Cerebellar nuclear complex (tissue), 1 donor: ENCODE data around the gene MEF2A.

Source experiments
- DNase-seq, 2 experiments: peaks; one replicate each; lab custom pipeline; 2025; lab: John Stamatoyannopoulos, UW

The MEF2A gene

DNA sequence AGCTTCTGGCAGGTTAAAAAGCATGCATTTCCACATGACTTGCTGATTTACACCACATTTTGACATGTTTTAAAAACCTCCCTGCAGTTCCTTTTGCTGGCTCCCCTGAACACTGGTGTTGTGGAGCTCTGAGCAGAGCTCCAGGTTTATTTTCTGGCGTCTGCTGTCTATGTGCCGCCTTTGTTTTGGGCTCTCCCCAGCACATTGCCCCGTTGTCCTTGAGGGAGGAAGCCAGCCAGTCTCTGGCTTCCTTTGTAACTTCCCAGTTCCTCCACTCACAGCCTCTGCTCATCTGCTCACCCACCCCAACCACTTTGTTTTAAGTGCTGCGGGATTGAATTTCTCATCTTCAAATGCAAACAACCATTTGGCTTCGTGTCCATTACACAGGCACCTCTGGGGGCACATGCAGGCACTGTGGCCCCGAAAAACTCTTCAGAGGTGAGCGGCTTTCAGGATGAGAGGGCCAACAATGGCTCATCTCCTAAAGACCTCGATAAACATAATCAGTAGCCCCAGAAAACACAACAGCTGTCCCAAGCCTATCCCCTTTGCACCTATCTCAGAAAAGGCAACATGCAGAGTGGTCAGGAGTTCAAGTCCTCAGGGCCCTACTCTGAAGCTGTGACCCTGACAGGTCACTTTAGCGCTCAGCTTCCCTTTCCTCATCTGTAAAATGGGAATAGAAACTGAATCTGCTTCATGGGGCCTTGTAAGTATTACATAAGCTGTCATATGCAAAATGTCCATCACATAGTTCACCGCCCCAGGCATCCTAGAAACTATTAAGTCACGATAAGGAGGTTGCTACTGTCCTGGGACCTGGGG lies 1.3 kb upstream of the MEF2A start:
- DNase-seq = peak in 1 of 2 experiments; percentile 62

DNA sequence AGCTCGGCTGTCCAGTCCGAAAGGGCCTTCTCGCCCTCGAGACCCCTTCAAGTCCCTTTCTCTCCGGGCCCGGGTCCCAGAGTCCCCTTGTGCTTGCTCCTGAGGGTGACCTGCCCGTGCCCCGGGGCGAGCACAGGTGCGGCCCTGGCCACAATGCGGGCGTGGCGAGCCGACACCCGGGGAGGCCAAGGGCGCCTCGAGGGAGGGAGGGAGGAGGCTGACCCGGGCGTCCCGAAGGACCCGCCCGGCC lies 810 bp upstream of the MEF2A start:
- DNase-seq = no peak

DNA sequence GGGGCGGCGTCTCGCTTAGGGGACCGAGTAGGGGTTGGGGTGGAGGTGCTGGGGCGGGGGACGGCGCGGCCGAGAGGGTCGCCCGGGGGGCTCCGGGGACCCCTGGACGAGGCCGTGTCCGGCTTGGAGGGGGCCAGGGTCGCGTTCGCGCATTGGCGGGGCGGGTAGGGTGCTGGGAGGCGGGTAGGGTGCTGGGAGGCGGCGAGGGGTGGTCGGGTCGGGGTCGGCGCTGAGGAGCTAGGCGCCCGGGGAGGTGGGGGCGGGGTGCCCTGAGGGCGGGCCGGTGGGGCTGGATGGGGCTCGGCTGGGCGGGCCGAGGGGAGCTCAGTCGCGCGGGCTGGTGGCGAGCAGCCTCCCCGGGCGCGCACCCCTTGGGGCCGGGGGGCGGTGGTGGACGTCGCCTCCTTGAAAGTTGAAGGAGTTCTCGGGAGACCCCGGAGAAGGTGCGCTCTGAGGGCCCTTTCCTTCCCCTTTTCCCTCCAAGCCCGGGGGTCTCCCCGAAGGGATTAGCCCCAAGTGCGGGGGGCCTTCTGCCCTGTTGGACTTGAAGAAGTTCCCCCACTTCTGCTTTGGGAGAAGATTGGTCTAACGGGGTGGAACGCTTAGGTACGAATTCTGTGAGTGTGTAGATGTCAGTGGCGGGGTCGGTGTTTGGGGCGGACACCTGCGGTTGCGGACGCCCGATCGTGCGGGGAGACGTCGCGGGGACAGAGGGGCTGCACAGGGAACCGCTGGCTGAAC lies 543 bp downstream of the MEF2A start:
- no peak for DNase-seq

DNA sequence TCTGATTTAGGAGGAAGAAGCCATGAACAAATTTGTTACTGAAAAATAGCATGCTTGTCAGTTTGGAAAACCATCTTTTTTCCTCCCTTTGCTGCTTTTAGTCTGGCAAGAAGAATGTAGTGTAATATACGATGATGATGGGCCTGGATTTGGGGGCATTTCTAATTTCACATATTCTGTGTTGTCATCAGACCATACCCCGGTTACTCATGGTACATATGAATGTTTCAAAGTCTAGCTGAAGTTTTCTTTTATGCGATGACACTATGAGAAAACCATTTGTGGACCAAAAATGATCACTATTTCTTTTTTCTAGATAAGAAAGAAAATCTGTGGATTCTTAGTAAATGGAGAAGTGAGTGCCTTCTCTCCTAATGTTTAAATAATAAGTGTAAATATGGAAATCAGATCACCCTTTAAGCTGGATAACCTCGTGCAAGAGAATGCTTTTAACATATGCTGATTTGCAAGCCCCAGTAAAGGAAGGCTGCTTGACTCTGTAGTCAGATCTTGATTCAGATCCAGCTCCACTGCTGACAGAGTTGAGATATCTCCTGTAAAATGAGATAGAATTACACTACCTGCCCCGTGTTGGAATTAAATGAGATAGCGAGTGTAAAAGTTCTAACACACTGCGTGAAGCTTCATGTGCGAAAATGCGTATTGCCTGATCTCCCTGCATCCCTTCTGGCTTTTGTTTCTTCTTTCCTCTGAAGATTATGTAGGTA lies 3.0 kb downstream of the MEF2A start:
- no peak for DNase-seq

DNA sequence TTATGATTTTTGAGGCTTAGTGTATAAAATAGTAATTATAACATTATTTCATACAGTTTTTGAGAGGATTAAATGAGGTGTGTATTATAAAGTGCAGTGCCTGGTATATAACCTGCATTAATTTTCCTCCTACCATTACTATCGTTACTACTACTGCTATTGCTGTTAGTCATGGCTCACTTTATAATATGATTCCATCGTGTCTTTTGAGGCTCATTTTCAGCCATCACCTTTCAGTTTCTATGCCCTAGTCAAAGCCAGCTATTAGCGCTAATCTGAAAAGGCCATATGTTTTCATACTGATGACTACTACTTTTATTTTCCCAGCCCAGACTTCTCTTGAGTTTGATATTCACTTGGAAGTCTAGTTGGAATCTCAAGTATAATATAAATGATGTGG lies 5.5 kb downstream of the MEF2A start:
- DNase-seq = no peak

DNA sequence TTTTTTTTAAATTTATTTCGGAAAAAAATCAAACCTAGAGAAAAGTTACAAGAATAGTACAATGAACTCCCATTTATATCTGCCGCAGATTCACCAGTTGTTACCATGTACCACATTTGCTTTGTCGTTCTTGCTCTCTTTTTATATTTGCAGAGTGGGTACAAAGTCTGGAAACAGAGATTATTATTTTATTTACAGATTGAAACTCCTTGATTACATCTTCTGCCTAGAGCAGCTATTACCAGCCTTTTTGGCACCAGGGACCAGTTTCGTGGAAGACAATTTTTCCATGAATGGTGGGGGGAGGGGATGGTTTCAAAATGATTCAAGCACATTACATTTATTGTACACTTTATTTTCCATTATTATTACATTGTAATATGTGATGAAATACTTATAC lies 8.3 kb downstream of the MEF2A start:
- DNase-seq = no peak

DNA sequence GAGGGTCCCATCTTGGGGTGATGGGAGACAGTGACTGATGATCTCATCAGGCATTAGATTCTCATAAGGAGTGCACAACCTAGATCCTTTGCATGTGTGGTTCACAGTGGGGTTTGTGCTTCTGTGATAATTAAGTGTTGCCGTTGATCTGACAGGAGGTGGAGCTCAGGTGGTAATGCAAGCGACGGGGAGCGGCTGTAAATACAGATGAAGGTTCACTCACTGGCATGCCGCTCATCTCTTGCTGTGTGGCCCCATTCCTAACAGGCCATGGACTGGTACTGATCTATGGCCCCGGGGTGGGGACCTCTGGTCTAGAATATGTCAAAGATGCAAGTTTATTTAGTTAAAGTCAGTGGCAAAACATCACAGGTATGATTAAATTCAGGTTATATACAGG lies 8.7 kb downstream of the MEF2A start:
- DNase-seq = no peak

DNA sequence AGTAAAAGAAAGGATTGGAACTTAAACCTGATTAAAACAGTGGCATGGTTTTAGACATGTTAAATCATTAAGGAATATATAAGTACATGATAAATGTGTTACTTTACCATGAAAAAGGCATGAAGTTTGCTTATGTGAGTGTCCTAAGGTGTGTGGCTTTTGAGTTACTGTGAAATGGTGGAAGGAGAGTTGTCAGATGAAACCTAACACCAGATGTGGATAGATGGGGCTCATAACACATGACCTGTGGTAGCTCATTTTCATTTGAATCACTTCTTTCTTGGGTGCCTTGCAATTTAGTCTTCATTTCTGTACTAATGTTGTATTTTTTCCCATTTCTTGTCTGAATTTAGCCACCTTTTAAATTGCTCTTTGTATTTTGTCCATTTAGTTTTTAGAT lies 13.0 kb downstream of the MEF2A start:
- no peak for DNase-seq

DNA sequence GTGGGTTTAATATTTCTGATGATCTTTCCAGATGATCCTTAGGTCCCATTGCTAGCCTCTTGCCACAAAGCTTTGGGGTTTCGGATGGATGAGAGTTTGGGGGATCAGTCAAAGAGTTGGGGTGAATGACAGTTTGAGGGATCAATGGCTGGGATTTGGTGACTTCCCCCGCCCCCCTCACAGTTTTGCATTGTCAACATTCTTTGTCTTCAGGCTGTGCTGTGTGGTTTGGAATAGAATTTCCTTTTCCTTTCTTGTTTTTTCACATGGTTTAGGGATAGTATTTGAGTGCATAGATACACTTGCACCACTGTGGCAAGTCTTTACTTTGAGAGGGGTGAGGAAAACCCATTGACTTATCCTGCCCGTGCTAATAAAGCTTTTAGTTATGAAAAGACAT lies 14.3 kb downstream of the MEF2A start:
- no peak for DNase-seq

DNA sequence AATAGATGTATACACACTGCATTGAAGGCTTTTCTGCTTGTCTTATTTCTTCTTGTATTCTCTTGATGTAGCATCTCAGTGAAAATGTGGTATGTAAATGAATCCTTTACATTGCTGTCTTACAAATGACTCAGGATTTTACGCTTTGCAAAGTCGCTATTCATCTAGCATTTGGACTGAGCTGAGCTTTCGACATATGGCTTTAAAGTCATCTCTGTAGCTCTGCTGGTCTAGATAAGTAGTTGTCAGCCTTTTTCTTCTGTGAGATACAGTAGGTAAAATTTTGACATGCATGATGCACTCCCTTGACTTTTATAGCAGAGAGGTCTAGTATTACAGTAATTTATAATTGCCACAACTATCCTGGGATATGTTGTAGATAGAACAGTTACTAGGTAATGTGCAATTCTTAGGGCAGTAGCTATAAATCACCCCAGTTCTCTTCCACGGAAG lies 16.8 kb downstream of the MEF2A start:
- DNase-seq = no peak

DNA sequence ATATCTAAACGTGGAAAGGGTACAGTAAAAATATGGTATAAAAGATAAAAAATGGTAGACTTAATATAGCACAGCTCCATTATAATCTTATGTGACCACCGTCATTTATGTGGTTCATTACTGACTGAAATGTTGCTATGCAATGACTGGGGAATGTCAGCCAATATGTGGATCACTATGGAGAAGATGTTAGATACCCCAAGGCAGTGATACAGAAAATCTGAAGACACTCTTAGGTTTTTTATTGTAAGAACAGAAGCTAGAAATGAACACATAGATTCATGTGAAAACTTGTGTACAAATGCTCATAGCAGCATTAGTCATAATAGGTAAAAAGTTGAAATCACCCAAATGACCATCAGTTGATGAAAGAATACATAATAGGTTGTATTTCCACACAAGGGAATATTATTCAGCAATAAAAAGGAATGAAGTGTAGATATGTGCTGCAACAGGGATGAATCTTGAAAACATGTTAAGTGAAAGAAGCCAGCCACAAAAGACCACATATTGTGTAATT lies 18.4 kb downstream of the MEF2A start:
- no peak for DNase-seq

DNA sequence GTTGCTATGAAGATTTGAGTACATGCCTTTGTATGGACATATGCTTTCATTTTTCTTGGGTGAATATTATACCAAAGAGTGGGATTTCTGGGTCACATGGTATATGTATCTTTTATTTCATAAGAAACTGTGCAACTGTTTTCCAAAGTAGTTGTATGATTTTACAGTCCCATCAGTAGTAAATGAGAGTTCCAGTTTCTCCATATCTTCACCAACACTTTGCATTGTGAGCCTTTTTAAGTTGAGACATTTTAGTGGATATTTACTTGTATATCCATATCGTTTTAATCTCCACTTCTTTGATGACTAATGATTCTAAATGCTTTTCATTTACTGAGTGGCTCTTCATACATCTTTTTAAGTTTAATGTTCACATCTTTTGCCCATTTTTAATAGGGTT lies 20.3 kb downstream of the MEF2A start:
- DNase-seq = no peak

DNA sequence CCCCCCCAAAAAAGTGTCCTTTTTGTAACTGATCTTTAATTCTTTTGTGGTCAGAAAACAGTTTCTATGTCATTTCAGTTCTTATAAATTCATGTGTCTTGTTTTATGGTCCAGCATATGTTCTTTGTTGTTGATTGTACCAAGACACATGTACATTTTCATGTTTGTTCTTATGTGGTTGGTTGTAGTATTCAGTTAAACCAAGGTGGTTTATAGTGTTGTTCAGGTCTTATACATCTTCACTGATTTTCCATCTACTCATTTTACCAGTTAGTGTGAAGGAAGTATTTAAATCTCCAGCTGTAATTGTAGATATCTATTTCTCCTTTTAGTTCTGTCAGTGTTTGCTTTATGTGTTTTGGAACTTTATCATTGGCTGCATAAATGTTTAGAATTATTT lies 24.0 kb downstream of the MEF2A start:
- no peak for DNase-seq

DNA sequence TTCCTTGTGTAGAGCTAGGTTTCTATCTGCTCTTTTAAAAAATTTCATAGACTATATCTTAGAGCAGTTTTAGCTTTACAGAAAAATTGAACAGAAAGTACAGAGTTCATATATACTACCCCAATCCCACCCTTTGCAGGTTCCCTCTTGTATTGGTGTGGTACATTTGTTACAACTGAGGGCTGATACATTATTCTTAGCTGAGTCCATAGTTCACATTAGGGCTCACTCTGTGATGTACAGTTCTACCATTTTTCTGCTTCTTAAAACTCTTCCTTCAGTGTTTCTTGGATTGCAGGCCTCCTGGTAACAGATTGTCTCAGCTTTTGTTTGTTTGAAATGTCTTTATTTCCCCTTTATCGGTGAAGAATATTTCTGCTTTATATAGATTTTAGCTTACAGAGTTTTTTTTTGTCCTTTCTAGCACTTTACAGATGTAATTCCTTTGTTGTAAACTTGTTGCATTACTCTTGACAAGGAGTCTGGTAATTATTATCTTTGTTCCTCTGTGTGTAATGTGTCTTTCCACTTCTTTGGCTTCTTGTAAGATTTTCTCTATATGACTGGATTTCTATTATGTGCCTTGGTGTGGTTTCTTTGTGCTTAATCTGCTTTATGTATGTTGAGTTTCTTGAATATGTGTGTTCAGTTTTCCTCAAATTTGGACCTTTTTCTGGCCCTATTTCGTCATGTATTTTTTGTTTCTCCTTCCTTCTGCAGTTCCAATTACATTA lies 25.3 kb downstream of the MEF2A start:
- DNase-seq = no peak

DNA sequence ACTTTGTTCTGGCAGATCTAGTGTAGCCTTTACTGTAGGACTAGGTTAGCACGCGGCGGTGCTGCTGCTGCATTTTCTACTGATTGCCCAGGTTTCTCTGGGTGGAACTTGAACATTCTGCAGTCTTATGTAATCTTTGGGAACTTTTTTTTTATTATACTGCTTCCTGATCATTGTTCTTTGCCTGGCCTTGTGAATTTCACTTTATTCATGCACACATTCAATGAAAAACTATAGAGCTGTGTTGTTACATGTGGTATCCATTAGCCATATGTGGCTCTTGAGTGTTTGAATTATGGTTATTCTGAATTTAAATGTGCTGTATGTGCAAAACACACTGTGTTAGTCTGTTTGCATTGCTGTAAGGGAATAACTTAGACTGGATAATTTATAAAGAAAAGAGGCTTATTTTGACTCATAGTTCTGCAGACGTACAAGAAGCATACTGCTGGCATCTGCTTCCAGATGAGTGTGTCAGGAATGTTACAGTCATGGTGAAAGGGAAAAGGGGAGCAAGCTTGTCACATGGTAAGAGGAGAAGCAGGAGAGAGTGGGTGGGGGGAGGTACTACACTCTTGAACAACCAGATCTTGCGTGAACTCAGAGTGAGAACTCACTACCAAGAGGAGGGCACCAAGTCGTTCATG lies 26.5 kb downstream of the MEF2A start:
- DNase-seq = no peak

DNA sequence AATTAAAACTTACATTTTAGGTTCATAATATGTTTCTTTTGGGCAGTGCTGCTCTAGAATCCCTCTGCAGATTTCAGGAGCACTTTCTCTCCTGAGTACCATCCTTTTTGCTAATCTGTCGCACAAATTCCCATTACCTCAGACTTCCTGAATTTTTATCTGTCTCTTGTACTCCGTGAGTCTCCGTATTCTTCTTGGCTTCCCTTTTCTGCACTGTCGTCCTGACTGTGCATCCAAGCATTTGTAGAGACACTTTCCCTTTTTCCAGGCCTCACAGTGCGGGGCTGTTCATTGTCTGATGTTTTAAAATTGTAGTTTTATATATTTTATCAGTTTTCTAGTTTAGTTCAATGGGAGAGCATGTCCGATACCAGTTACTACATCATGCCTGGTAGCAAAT lies 27.3 kb downstream of the MEF2A start:
- no peak for DNase-seq

DNA sequence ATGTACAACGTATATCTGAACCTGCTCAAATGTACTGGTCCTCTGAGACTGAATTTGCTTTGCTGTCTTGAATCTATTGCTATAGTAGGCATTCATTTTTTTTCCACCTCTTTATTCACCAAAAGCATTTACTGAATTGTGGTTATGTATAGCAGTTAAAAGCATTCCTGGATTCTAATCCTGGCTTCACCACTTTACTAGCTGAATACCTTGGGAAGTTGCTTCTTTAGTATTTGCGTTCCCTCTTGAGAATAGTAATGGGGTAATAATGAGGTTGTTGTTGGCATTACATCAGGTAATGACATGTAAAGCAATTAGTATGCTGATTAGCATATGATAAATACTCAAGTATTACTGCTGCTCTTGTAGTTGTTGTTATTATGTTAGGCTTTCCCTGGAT lies 29.1 kb downstream of the MEF2A start:
- DNase-seq = no peak

DNA sequence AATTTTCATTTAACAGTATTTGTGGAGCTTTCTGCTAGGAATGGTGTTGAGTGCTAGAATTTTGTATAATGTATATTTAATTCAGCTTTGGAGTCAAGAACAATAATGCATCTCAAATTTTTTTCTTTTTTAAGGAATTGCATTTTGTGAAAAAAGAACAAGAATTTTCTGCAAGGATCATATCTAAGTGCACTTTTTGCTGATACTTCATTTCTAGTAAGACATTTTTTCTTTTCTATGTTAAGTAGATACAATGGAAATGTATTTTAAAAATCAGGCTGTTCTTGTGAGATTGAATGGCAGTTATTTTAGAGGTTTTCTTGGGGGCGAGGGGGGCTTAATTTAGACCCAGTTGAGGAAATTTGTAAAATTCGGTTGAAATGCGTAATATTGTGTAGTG lies 32.5 kb downstream of the MEF2A start:
- DNase-seq = no peak

DNA sequence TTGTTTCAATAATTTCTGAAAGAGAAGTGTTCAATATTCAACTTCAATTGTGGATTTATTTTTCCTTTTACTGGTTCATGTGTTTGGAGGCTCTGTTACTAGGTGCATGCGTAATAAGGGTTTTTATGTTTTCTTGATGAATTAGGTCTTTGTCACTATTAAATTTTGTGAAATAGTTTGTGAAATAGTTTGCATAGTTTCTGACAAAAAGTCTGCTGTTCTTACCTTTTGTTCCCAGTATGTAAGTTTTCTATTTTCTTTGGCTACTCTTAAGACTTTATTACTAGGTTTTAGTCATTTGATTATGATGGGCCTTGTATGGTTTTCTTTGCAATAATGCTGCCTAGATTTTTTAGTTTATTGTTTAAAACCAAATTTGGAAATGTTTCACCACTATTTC lies 38.0 kb downstream of the MEF2A start:
- DNase-seq = no peak

DNA sequence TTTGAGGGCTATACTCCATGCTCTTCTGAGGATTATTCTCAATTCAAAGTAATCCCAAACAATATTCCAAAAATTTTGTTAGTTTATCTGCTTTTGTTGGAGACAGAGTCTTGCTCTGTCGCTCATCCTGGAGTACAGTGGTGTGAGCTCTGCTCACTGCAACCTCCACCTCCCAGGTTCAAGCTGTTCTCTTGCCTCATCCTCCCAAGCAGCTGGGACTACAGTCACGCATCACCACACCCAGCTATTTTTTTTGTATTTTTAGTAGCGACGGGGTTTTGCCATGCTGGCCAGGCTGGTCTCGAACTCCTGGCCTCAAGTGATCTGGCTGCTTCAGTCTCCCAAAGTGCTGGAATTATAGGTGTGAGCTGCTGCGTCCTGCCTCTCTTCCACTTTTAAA lies 39.1 kb downstream of the MEF2A start:
- DNase-seq = no peak

DNA sequence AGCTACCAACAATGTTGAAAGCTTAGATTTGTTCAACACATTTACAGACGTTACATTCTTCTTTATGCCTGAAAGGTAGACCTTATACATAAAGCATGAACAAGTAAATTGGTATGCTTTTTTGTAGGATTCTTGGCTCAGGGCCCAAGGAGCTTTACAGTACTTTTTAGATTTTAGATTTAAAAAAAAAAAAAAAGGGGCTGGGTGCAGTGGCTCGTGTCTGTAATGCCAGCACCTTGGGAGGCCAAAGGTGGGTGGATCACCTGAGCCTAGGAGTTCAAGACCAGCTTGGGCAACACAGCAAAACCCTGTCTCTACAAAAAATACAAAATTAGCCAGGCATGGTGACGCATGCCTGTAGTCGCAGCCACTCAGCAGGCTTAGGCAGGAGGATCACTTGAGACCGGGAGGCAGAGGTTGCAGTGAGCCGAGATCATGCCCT lies 39.7 kb downstream of the MEF2A start:
- DNase-seq = no peak

DNA sequence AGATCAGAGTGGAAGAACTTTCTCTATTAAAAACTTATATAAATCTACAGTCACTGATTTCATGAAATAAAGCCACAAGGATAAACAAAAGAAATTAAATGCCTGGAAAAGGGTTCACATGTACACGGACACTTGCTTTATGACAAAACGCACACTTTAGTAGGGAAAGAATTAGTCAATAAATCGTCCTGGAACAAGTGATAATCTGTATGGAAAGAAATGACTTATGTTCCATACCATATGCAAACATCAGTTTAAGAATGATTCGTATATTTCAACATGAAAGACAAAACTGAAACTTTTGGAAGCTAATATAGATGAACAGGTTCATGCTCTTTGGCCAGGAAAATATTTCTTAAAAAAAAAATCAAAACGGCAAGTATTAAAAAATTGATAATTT lies 40.2 kb downstream of the MEF2A start:
- DNase-seq = no peak
